Fibroblast of gingiva (primary cell): Measurements from ENCODE around the gene RNF111.

Source experiments
- DNase-seq: peaks from one replicate; pipeline ENCODE4 v3.0.0-alpha.2; 2011; ENCODE audit warnings: low read depth

The RNF111 gene

DNA sequence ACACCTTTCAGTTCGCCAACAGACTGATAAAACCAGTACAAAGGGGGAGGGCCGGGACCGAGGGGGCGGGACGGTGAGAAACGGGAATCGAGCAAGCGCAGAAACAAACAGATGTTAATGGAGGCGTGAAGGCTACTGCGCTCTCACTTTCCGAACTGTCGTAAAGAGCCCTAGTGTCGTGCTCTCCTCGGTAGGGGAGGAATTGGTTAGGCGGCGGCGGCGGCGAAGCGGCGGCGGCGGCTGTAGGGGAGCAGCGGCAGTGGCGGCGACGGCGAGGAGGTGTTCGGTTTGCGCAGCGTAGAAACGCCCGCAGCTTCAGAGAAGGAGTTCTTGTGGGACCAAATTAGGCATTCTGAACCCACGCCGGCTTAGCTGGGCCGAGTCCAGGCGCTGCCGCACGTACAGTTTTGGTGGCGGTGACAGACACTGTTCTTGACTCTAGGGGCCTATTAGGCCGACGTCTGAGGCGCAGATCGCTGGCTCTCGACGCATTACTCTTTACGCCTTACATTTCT is at the start of gene RNF111:
Gene RNF111 (plus strand): TSS at position 173 of the 515 bp plus-strand sequence. CDS start 43,160 bp downstream, outside the sequence.
- peak; percentile 98 for DNase-seq

DNA sequence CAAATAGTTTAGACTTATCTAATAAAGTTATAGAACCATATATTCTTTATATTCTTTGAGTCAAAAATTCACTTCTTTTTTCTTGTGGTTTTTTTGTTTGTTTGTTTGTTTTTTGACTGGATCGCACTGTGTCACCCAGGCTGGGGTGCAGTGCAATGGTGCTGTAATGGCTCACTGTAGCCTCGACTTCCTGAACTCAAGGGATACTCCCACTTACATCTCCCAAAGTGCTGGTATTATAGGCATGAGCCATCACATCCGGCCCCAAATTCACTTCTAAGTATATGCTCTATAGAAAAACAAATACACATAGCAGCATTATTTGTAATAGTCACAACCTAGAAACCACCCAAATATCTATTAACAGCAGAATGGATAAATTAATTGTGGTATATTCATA is 40.3 kb upstream of the RNF111 start:
- no peak for DNase-seq

DNA sequence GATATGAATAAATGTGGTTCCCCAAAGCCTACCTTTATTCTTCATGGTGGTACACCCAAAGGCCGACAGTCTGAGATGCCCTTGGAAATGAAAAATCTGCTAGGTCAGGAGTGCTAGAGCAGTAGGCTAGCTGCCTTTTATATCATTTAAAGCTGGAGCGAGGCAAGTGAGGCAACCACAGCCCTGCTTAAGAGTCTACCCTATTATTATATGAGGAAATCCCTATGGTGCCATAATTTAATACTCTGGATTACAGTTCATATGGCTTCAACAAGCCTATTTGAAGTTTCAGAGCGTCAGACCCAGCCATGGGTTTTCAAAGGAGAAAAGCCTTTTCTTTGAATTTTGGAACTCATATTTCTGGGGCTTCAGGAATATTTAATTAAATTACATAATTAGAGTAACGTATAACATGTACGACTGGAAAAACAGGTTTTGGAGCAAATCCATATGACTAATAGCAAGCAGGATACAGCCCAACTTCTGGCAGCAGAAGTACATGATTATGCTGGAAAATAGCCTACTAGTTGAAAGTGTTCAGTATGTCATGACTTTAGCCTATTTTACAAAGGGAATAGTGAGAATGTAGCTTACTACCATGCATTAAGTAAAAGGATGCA is 36.0 kb upstream of the RNF111 start:
- peak; percentile 78 for DNase-seq

DNA sequence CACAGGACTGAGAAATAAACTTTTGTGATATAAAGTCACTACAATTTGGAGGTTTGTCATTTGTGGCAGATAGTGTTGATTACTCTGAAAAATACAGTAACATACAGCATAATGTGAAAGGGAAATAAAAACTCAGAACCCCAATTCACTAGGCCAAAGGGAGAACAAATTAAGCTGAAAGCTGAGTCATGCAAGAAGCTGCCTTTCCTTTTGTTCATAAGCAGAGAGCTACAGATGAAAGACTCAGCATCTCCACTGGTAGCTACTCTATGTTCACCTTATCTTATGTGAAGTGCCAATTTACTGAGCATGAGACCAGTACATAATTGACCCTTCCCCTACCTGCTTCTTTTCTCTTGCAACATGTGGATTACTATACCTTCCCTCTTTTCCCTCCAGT is 34.7 kb upstream of the RNF111 start:
- DNase-seq = peak; percentile 43

DNA sequence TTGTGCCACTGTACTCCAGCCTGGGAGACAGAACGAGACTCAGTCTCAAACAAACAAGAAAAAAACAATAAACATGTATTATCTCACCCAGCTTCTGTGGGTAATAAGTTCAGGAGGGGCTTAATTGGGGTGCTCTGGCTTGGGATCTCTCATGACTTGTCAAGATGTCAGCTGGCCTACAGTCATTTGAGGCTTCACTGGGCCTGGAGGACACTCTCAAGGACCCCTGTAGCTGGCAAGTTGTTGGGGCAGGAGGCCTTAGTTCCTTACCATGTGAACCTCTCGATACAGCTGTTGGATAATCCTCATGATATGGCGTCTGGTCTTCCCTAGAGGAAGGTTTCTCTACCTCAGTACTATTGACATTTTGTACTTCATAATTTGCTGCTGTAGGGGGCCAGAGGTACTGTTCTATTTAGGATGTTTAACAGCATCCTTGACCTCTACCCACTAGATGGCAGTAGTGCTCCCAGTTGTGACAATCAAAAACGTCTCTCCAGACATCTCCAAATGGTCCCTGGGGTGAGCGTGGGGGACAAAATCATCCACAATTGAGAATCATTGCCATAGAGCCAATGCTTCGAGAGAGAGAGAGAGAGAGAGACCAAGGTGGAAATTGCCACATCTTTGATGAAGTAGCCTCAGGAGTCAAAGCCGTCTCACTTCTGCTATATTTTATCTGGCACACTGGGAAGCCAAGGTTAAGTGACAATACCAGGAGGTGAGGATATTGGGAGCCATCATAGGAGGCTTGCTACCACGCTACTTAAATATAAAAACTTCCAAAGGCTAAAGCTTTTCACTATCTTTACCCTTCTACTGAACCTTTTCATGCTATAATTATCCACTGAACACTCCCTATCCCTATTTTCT is 30.1 kb upstream of the RNF111 start:
- DNase-seq = peak; percentile 34

DNA sequence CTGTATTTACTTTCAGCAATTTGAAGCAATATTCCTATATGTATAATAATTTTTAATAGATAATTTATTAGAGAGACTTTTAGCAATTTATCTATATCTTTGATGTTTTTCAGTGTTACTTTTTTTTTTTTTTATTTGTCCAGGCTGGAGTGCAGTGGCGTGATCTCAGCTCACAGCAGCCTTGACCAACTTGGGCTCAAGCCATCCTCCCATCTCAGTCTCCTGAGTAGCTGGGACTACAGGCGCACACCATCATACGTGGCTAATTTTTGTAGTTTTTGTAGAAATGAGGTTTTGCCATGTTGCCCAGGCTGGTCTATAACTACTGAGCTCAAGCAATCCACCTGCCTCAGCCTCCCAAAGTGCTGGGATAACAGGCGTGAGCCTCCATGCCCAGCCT is 28.7 kb upstream of the RNF111 start:
- no peak for DNase-seq

DNA sequence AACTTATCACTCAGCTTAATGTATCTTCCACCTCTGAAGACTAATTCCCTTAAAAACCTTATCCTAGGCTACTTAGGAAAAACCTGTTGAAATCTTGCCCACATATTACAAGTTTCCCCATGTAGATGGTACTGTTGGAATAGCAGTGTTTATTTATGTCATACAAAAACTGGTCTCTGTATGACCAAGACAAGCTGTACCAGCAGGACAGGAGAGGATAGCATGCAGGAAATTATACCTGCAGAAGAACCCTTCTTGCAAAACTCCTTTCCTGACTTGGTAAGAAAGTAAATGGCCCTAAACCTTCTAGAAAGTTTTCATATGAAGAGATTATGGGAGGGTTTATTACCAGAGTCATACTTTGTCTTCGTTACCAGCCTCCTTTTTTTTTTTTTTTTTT is 25.3 kb upstream of the RNF111 start:
- DNase-seq = no peak

DNA sequence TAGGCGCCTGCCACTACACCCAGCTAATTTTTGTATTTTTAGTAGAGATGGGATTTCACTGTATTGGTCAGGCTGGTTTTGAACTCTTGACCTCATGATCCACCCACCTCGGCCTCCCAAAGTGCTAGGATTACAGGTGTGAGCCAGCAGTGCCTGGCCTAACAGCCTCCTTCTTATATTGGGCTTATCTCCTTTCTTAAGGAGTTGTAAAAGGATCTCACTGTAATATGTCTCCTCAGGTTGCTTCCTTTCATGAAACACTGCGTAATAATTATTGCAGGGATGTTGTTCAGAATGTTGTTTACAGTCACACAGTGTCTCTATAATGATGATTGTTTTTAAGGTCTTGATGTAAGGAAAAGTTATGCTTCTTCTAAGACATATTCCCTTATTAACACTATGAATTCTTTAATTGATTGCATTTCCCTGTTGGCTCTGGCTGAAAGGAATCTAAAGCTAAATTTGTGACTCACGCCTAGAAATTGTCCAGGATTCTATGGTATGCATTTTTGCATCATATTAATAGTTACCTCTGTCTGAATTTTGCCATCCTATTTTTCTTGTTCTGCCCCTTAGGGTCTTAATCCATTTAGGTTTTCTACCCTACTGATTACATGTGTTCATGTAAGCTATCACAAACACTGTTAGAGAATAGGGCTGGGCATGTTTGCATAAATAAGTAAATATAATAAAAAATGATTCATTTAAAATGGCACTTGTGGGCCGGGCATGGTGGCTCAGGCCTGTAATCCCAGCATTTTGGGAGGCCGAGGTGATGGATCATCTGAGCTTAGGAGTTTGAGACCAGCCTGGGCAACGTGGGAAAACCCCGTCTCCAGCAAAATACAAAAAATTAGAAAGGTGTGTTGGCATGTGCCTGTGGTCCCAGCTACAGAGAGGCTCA is 24.5 kb upstream of the RNF111 start:
- no peak for DNase-seq

DNA sequence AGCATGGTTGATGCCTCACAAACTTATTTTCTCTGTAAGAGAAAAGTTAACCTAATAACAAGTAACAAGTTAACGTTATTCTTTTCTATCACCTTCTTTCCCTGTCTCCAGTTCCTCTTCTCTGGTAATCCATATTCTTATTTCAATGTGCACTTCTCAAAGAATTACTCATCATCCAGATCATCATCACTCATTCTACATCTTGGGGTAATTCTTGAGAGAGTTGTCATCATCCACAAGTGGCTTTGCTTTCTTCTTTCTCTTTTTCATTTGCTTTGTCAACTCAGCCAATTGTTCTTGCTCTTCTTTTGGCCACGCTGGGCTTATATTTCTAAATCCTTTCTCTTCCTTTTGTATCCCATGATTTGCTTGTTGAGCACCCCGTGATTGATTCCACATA is 20.8 kb upstream of the RNF111 start:
- no peak for DNase-seq

DNA sequence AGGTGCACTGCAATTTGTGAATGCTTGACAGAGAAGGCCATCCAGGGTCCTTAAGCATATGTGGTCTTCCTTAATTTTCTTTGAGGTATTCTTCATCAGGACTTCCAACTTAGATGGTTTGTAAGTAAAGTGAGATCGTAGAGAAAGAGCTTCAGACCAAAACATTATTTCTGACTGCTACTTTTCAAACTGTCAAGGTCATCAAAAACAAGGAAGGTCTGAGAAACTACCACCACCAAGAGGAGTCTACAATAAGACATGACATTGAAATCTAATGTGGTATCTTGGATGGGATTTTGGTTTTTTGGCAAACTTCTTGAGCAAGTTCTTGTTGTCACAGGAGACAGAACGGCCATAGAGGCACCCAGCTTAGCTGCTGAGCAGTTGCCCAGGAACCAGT is 20.0 kb upstream of the RNF111 start:
- DNase-seq = no peak

DNA sequence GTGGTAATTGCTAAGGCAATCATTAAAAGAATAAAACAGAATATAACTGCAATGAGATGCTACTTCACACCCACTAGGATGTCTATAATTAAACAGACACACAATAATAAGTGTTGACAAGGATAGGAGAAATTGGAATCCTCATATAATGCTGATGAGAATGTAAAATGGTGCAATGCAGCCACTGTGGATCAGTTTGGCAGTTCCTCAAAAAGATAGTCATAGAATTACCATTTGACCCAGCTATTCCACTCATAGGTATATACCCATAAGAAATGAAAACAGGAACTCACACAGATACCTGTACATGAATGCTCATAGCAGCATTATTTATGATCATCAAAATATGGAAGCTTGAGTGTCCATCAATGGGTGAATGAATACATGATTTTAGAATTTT is 9.6 kb upstream of the RNF111 start:
- DNase-seq = no peak

DNA sequence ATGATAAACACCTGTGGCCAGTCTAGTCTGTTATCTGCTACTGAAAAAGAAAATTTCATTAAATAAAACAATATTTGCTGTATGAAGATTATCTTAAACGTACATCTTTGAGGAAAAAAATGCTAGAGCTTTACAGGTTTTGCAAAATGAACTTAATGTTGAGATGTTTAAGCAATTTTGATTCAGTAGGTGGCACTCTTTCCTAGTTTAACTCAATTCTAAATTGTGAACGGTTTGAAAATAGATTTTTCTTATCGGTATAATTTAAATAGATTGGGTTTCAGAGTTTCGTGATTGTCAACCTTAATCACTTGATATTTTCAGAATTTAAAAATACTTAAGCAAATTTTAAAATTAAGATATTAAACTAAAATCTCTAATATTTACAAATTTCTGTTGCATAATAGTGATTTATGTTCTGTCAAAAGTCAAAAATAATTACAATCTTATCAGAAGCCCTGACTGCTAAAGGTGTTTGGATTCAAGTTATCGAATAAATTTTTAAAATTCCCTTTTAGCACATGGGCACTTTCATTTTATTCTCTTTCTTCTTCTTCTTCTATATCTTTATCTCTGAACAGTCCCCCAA is 7.0 kb upstream of the RNF111 start:
- DNase-seq = peak; percentile 30

DNA sequence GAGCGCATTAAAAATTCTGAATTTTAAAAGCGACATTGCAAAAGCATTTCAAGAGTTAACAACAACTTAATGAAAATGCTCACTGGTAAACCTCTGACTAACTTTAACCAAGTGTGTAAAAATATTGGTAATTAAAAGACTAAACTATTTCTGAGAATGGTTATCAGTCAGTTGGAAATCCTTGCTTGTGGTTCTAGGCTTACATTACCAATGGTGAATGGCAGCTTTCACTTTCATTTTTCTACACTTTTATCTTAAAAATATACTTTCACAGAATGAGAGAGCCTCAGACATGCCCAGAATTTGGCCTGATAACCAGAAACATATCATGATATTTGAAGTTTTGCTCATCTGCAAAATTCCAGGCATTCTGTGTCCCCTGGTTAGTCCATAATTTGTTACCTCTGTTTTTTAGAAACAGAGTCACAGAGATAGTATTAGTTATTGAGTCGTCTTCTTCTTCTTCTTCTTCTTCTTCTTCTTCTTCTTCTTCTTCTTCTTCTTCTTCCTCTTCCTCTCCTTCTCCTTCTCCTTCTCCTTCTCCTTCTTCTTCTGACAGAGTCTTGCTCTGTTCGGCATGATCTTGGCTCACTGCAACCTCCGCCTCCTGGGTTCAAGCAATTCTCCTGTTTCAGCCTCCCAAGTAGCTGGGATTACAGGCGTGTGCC is 5.5 kb upstream of the RNF111 start:
- no peak for DNase-seq

DNA sequence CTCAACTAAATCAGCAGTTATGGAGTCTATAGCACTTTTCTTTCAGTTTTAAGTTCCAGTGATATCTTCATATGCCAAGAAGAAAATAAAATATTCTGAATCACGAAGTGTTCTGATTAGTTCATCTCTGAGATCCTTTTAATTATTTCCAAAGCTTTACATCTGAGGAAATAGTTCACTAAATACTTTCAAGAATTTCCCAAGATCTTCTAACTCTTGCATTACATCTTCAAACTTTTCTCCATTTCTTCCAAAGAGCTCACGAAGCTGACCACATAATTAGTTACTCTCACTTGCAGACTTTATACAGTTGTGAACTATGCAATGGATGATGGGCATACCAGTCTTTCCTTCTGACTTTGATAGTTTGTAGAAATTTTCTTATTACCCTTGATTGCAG is 4.2 kb upstream of the RNF111 start:
- DNase-seq = no peak

DNA sequence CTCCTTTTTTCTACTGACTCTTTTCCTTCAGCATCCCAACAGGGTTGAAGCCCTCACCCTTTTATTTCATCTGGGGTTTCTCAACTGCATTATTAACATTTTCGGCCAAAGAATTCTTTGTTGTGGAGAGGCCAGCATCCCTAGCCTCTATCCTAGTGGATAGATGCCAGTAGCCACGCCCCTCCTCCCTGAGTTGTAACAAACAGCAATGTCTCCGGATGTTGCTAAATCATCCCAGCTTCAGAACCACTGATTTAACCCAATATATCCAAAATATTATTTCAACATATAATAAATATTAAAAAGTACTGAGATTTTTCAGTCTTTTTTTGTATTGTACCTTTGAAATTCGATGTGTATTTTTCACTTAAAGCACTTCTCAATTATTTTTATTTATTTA is 2.0 kb upstream of the RNF111 start:
- DNase-seq = peak; percentile 55

DNA sequence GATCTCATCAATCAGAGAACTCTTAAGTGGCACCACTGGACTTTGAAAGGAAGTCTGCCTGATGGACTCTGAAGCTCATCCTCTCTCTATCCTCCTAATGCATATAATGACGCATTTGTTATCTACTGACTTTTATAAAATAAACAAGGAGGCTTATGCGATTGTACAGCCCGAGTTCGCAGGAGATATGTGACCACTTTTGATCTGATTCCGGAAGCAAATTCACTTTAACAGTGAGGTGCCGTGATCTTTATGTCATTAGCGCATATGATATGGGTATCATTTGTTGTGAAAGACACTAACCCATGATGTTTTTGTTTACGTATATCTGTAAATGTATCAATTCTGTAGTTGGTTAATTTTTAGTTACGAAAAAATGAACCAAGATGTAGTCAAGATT is 427 bp upstream of the RNF111 start:
- DNase-seq = no peak

DNA sequence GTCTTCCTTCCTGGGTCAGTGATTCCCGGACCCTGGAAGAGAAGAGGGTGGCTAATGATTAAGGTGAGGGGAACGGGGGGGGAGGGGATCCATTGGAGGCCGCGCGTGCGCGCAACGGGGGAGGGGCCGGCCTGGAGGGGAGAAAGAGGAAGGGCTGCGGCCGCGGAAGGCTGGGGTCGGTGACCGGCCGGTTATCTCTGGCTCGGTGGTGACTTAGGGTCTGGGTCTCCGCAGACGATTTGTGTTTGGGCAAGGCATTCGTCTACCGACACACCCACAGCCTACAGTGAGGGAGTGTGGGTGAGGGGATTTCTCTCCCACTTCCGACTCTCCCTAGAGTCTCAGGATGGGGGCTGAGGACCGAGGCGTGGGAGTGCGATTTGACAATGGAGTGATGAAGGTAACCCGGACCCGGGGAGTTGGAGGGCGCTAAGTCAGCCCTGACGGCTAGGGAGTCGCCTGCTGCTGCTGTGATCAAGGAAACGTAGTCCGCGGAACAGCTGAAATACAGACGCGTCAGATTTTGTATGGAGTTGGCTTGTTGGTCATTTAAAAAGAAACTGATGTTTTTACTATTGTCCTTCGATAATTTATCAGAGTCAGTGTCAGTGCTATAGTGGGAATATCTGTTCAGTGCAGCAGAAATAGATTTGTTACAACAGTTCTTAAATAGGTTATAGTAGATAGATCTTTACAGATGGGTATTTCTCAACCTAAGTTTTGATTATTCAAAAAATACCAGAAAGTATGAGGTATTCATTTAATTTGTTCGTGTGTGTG is 733 bp downstream of the RNF111 start:
- peak; percentile 21 for DNase-seq

DNA sequence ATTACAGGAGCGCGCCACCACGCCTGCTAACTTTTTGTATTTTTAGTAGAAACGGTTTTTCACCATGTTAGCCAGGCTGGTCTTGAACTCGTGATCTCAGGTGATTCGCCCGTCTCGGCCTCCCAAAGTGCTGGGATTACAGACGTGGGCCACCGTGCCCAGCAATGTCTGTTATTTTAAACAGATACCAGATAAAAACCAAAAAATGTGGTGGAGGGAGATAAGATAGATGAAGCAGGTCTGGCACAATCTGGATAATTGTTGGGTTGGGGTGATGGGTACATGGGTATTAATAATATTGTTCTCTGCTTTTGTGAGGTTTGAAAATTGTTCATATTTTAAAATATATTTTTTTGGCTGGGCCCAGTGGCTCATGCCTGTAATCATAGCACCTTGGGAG is 4.7 kb downstream of the RNF111 start:
- DNase-seq = no peak

DNA sequence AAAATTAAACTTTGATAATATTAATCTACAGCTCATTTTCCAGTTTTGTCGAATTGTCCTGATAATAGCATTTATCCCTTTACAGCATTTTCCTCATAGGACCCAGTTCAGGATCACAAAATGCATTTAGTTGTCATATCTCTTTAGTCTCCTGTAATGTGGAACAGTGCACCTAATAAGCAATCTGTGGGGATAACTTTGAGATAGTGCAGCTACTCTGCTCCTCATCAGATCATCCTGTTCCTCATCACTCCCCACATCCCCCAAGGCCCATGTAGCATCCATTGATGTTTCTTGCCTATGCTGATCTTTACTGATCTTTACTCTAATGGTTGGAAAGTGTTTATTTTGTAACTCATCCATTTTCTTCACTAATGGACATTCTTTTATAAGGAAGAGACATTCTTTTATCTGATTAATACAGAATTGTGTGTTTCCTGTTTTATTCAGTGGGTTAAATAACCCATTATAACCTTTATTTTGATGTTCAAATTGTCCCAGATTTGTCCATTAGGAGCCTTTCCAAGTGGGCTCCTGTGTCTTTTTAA is 7.5 kb downstream of the RNF111 start:
- DNase-seq = no peak

DNA sequence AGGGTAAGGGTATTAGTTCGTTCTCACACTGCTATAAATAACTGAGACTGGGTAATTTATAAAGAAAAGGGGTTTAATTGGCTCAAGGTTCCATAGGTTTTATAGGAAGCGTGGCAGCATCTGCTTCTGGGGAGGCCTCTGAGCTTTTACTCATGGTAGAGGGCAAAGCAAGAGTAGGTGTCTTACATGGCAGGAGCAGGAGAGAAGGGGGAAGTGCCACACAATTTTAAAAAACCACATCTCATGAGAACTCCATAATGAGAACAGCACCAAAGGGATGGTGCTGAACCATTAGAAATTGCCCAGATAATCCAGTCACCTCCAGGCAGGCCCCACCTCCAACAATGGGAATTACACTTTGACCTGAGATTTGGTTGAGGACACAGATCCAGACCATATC is 12.2 kb downstream of the RNF111 start:
- DNase-seq = no peak
